ENCODE results near the gene GDPD1. TPM values are rescaled to one million over a fixed set of nuclear protein-coding genes. Genes with fewer than 3 reads are reported as not detected.
"Not testable (repeated sequence)": the region's sequence is repeated elsewhere in the genome, so short reads cannot be mapped to it uniquely, and the experiment has no call there.

GDPD1 gene
- total RNA-seq, 2 experiments from 2014 or later = 1.7 to 2.8 TPM

DNA sequence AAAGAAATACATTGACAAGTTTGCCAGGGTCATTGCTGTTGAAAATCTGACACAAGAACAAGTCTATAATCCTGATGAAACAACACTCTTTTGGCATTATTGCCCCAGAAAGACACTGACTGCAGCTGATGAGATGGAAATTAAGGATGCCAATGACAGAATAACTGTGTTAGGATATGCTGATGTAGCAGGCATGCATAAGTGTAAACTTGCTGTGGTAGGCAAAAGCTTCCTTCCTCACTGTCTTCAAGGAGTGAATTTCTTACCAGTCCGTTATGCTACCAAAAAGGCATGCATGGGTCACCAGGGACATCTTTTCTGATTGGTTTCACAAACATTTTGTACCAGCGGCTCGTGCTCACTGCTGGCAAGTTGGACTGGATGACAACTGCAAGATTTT, 10.5 kb downstream of the GDPD1 start:
- ChIA-PET CTCF (interaction anchor here (0.7 kb wide), 1 partner anchor 107 kb away, joined by 3 read pairs; no protein-coding TSS in a partner anchor), POLR2A (no interaction called here)

DNA sequence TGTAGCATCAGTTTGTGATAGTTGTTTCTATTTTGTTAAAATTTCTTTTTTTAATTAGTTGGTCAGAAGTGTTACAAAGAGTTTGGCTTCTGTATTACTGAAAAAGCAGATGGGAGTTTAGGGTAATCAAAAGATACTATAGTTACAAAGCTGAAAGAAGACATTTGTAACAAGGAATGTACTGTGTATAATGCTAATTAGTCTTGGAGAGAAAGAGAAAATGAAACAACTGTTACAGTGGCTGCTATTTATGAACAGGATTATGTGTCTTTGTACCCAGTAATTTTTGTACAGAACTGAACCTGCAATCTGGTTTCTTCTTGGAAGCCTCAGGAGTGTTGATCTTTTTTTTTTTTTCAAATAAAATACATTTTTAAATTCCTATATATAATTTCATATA, 14.3 kb downstream of the GDPD1 start:
- POLR2A ChIA-PET = no interaction called here
- CTCF ChIA-PET = no interaction called here

DNA sequence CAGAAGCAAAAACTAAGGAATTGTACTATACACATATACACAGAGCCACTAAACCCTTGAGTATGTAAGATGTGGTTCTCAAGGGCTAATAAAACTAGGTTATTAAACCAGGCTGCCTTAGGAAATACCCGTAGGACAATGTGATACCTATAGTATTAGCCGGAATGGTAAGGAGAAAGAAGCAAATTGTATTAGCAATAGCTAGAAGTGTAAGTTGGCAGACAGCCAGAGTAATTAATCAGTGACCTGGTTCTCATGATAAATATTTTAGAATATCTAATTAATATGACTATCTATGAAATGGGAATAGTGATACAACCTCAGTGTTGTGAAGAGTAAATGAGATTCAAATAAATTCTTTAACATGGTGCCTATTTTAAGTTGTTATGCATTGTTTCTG, 18.6 kb downstream of the GDPD1 start:
- POLR2A ChIA-PET = no interaction called here
- CTCF ChIA-PET = no interaction called here

DNA sequence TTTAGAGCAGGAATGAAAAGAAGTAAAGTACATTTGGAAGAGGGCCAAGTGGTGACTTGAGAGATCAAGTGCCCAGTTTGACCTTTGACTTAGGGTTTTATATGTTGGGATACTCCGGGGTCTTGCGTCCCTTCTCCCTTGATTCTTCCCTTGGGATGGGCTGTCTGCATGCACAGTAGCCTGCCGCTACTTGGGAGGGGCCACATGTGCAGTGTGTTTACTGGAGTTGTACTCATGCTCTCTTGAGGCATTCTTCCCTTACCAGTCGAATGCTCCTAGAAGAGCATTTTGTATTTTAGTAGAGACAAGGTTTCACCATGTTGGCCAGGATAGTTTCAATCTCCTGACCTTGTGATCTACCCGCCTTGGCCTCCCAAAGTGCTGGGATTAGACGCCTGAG, 23.8 kb downstream of the GDPD1 start:
- CTCF ChIA-PET = no interaction called here
- POLR2A ChIA-PET = no interaction called here

DNA sequence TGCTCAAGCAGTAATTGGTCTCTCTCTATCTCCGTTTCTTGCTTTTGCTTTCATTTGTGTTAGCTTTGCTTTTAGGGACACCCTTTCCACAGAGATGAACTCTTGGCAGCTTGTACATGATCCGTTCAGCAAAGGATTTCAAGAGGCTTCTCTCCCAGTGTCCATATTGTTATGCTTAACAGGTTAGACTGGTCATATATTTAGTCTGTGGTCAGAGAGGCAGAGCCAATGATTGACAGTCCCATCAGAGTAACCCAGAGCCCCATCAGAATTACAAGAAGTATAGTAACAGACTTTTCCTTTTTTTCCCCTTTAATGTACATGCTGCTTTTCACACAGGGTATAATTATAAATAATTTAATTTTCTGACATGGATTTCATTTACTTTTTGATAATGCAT, 34.4 kb downstream of the GDPD1 start:
- CTCF ChIA-PET = interaction anchor here (0.7 kb wide), 1 partner anchor 17 kb away, joined by 3 read pairs; no protein-coding TSS in a partner anchor

DNA sequence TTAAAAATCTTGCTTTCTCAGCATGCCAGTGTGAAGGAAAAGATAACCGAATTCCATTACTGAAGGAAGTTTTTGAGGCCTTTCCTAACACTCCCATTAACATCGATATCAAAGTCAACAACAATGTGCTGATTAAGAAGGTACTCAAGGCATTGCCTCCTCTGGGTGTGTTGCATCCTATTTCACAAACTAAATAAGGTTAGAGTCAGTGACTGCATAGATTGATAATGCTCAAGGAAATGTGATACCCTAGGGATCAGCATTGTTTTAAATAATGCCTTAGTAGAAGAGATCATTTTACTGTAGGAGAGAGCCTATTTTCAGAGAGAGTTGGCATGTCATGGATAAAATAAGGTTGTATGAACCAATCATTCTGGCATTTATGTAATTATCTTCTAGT, 36.8 kb downstream of the GDPD1 start:
- ChIA-PET CTCF (no interaction called here), POLR2A (no interaction called here)

More for the DNA sequence above, 34.4 kb downstream of the GDPD1 start:
- POLR2A ChIA-PET = no interaction called here

DNA sequence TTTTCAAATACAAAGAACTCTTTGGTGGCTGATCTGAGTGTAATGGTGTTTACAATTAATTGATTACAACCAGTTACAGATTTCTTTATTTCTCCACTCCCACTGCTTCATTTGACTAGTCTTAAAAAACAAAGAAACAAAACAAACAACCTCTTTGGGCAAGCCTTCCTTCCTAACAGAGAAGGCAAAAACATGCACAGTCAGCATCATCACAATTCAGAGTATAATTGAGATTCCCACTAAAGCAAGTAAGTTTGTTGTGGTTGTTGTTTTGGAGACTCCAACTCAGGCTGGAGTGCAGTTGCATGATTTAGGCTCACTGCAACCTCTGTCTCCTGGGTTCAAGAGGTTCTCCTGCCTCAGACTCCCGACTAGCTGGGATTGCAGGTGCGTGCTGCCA, 40.4 kb downstream of the GDPD1 start:
- CTCF ChIA-PET = no interaction called here
- POLR2A ChIA-PET = no interaction called here

DNA sequence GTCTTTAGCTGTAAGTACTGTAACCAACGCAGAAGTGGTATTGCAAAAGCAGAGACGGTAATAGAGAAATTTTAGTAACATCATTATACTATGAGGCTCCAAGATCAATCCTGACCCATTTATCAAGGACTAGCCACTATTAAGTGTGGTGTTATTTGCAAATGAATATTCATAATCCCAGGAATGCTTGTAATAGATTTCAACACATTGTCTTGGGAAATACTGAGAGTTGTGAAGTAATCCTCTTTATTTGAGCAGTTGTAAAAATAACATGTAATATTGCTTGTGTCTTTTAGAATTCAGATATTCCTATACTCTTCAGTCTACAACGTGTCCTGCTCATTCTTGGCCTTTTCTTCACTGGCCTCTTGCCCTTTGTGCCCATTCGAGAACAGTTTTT, 46.4 kb downstream of the GDPD1 start:
- CTCF ChIA-PET = no interaction called here
- POLR2A ChIA-PET = no interaction called here

DNA sequence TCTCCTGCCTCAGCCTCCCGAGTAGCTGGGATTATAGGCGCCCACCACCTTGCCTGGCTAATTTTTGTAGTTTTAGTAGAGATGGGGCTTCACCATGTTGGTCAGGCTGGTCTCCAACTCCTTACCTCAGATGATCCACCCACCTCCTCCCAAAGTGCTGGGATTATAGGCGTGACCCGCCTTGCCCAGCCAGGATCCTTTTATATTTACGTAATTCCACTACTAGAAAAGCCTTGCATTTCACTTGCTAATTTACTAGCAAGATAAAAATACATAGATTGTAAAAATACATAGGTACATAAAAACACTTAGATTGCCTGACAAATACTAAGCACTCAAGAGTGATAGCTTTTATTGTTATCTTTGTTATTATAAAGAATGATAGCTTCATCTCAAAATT, 47.5 kb downstream of the GDPD1 start:
- CTCF ChIA-PET = no interaction called here
- POLR2A ChIA-PET = no interaction called here

DNA sequence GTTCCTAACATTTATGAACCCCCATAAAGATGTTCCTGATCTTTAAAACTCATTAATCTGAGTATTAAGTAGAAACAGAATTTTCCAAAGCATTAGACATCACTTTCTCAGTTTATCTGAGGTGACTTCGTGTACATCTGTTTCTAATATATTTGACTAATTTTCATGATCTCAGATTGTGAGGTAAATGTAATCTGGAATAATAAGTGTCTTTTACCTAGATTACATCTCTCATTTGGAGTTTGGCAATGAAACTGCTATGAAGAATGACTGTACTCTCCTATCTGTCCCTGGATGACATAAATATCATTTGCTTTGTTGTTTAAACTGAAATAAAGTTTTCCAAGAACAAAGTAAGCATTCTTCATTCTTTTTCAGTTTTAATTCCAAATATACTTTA, 55.3 kb downstream of the GDPD1 start:
- CTCF ChIA-PET = no interaction called here
- POLR2A ChIA-PET = no interaction called here

DNA sequence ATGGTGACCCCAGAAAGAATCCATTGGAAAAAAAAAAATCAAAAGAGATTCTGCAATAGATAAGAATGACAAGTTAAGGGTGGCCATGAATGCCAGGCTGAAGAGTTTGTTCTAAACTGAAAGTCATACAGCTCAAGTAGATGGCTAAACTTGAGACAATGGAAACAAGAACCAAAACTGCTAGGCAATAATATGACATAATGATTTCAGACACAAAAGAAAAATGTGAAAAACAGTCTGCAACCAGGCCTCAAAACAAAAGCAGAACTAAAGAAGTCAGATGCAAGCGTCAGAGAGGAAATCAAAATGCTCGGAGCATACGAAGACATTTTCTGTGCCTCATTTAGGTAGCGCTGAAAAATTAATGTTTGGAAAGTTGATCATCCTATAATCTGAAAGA, 56.7 kb downstream of the GDPD1 start:
- ChIA-PET POLR2A (no interaction called here), CTCF (no interaction called here)

DNA sequence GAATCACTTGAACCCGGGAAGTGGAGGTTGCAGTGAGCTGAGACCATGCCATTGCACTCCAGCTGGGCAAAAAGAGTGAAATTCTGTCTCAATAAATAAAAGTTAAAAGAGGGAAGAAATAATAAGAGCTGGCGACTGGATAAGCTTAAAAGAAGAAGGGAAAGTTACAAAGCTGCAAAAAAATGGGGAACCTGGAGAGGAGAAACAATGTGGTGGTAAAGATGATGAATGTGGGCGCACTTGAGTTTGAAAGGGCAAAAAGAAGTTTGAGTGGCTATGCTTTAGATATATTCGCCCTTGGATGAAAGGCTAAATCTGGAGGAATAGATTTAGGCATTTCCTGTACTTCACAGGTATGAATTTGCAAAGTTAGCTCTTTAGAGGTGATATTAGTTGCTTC, 58.1 kb downstream of the GDPD1 start:
- CTCF ChIA-PET = no interaction called here
- POLR2A ChIA-PET = no interaction called here

DNA sequence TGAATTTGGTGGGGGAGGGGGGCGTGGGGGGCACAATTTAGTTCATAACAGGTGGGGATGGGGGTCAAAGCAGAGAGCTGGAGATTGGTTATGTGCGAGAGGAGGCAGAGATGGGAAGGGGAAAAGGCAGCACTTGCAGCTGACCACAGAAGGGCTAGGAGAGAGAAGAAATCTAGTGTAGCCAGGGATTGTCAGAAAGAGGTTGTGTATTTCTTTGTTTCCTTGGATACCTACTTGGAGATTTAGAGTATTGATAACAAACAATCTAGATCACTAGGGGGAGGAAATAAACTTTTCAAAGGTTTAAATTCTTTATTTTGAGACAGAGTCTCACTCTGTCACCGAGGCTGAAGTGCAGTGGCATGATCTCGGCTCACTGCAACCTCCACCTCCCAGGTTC, 64.0 kb downstream of the GDPD1 start:
- CTCF ChIA-PET = no interaction called here
- POLR2A ChIA-PET = no interaction called here

DNA sequence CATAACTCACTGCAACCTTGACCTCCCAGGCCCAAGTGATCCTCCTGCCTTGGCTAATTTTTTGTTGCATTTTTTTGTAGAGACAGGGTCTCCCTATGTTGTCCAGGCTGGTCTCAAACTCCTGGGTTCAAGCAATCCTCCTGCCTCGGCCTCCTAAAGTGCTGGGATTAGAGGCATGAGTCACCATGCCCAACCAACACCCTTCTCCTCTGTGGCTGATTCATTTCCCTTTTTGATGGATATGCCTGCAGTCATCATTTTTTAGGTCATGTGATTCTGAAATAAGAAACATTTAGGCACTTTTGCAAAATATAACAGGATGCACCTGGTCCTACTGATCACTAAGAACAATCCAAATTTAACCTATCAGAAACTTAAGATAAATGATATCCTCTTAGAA, 67.1 kb downstream of the GDPD1 start:
- POLR2A ChIA-PET = no interaction called here
- CTCF ChIA-PET = no interaction called here

DNA sequence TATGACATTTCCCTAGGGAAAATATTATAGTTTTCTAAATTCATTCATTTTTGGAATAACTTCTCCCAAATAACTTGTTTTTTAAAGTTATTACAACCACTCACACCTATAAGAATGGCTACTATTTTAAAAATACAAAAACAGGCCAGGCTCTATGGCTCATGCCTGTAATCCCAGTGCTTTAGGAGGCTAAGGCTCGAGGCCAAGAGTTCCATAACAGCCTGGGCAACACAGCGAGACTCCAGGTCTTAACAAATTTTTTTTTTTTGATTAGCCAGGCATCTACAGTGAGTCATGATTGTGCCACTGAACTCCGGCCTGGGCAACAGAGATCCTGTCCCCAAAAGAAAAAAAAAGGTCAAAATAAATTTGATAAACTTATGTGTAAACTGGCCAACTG, 67.6 kb downstream of the GDPD1 start:
- ChIA-PET CTCF (no interaction called here), POLR2A (no interaction called here)

DNA sequence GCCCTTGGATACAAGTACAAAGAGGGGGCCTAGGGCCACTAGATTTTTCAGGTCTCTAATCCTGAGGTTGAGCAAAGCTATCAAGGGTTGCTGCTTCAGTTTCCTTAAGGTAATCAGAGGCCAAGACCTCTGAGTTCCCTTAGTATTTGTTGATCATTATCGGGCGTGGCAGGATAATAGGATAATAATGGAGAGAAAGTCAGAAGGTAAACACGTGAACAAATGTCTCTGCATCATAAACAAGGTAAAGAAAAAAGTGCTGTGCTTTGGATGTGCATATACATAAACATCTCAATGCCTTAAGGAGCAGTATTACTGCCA, 69.6 kb downstream of the GDPD1 start:
- CTCF ChIA-PET = no interaction called here
- POLR2A ChIA-PET = no interaction called here

DNA sequence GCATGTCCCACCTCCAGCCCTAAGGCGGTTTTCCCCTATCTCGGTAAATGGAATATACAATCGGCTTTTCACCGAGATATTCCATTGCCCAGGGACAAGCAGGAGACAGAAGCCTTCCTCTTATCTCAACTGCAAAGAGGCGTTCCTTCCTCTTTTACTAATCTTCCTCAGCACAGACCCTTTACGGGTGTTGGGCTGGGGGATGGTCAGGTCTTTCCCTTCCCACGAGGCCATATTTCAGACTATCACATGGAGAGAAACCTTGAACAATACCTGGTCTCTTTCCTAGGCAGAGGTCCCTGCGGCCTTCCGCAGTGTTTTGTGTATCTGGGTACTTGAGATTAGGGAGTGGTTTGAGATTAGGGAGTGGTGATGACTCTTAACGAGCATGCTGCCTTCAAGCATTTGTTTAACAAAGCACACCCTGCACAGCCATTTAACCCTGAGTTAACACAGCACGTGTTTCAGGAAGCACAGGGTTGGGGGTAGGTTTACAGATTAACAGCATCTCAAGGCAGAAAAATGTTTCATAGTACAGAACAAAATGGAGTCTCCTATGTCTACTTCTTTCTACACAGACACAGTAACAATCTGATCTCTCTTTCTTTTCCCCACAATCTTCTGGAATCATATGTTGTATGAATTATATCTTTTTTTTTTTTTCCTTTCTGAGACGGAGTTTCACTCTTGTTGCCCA, 70.1 kb downstream of the GDPD1 start:
- CTCF ChIA-PET, POLR2A ChIA-PET: not testable (repeated sequence)

DNA sequence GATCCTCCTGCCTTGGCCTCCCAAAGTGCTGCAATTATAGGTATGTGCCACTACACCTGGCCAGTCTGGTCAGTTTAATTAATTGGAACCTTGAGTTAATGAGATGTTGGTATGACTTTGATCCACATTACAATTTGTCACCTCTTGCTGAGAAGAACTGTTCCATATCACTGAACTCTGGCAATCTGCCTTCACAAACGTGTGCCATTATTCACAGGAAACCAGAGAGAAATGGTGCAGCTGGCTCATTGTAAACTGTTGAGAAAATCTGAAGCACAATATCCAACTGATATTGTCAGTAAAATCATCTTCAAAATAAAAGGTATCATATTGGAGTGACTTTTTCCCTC, 71.8 kb downstream of the GDPD1 start:
- CTCF ChIA-PET = no interaction called here
- POLR2A ChIA-PET = no interaction called here

DNA sequence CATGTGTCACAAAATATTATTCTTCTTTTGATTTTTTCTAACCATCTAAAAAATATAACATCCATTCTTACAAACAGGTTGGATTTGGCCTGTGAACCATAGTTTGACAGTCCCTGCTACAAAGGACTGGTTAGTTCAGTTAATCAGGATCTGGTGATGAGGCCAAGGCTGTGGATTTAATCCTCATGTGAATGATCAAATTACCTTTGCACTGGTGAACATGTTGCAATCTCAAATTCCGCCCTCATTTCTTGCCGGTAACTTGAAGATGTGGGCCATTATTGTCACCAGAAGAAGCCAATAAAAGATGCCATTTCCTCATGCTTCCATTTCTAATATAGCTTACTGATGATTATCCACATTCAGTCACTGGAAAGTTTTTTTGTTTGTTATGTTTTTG, 75.9 kb downstream of the GDPD1 start:
- ChIA-PET POLR2A (no interaction called here), CTCF (interaction anchor here (1.5 kb wide), 1 partner anchor 15 kb away, joined by 3 read pairs; no protein-coding TSS in a partner anchor)

DNA sequence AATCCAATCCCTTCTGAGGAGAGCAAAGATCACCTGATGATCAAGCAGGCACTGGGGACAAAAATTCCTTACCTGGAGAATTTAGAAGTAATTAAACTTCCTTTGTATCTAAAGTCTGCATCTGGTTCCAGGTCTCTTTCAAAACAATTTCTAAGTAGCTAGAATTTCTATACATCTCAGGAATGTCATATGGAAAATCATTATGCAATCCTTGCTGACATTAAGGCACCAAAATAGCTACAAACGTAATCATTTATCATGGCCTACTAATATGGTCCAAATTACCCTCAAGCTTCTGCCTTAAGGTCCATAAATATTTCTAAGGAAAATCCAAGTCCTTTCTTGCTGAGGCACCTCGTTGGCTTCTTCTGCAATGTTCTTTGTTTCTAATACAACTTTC, 78.2 kb downstream of the GDPD1 start:
- POLR2A ChIA-PET = no interaction called here
- CTCF ChIA-PET = interaction anchor here (0.9 kb wide), 1 partner anchor 18 kb away, joined by 3 read pairs; no protein-coding TSS in a partner anchor

DNA sequence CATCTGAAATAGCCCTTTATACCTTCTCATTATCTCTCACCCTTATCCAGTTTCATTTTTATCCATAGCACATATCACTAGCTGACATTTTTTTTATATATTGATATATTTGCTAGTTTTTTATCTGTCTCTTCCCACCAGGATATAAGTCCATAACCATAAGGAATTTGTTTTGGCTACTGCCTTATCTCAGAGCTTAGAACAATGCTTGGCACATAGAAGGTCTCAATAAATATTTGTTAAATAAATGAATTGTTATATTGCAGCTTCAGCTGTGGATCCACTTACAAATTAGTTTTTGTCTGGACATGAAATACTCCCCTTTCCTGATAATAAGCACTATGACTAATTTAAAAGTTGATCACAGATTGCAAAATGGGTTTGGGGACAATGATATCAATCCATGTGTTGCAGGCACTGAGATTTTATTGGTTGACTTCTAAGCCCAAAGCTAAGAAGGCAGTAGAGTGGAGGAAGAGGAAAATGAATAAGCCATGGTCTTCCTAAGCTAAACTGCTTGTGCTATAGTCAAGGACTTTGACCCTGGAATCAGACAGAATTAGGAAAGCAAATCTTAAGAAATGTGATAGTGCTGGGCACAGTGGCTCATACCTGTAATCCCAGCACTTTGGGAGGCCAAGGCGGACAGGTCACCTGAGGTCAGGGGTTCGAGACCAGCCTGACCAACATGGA, 79.2 kb downstream of the GDPD1 start:
- ChIA-PET CTCF (interaction anchor here (0.6 kb wide), 1 partner anchor 16 kb away, joined by 3 read pairs; no protein-coding TSS in a partner anchor), POLR2A (no interaction called here)

DNA sequence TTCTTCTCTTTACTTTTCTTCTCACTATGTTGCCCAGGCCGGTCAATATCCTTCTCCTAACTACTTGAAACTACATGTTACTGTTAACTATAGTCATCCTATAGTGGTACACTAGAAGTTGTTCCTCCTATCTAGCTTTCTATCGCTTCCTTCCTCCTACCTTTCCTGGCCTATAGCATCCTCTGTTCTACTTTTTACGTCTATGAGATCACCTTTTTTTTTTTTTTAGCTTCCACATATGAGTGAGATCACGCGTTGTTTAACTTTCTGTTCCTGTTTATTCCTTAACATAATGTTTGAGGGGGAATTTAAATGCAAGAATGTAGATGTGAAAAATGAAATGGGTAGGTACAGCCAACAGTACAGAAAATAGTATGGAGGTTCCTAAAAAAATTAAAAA, 80.6 kb downstream of the GDPD1 start:
- CTCF ChIA-PET = no interaction called here
- POLR2A ChIA-PET = no interaction called here
